Measurements from ENCODE around the gene RTL9.
"Not testable (repeated sequence)": the region's sequence is repeated elsewhere in the genome, so short reads cannot be mapped to it uniquely, and the experiment has no call there.

The RTL9 gene

GRCh38 chrX:110321670-110322069, 37.0 kb upstream of the RTL9 start:
- Histone ChIP-seq H3K4me1 (ENCODE audit: insufficient read depth, low read length) (no peaks in the 10 kb centered on the region), H2AFZ (ENCODE audit: low read depth, low read length) (no peak overlapping the region), H3K9me3 (ENCODE audit: low read length) (no peaks in the 10 kb centered on the region), H3K27me3 (ENCODE audit: insufficient read depth, low read length) (no peaks in the 10 kb centered on the region), H3K36me3 (ENCODE audit: insufficient read depth, low read length) (no peaks in the 10 kb centered on the region), H3K4me3 (ENCODE audit: low read length) (no peak overlapping the region)

- H3K4me3 ChIP-seq (ENCODE audit: low read length): no peak overlapping the region
- no peaks in the 10 kb centered on the region for H3K9me3 ChIP-seq (ENCODE audit: low read length)
- no peaks in the 10 kb centered on the region for H3K36me3 ChIP-seq (ENCODE audit: insufficient read depth, low read length)
- no peaks in the 10 kb centered on the region for H3K27me3 ChIP-seq (ENCODE audit: insufficient read depth, low read length)
- no peaks in the 10 kb centered on the region for H3K4me1 ChIP-seq (ENCODE audit: insufficient read depth, low read length)
- no peak overlapping the region for H2AFZ ChIP-seq (ENCODE audit: low read depth, low read length)
Observed at GRCh38 chrX:110322603-110323002, 36.0 kb upstream of the RTL9 start.

DNA sequence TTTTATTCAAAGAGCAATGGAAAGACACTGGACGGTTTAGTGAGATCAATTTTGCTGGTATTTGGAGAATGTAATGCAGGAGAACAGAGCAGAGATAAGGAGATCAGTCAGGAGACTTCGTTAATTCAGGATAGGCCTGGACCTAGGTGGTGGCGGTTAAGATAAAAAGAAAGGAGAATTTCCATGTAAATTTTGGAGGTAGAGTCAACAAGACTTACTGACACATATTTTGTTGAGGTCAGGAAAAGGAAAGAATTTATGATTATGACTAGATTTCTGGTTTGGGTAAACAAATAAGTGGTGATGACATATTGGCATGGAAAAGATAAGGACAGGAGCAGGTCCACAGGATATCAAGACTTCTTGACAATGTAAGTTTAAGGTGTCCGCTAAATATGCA, 31.9 kb upstream of the RTL9 start:
- Histone ChIP-seq H3K36me3 (ENCODE audit: insufficient read depth, low read length) (no peaks in the 10 kb centered on the region), H3K4me3 (ENCODE audit: low read length) (no peak overlapping the region), H3K9me3 (ENCODE audit: low read length) (no peaks in the 10 kb centered on the region), H3K27me3 (ENCODE audit: insufficient read depth, low read length) (no peaks in the 10 kb centered on the region), H3K4me1 (ENCODE audit: insufficient read depth, low read length) (no peaks in the 10 kb centered on the region), H2AFZ (ENCODE audit: low read depth, low read length) (no peak overlapping the region)

- Histone ChIP-seq H3K27me3 (ENCODE audit: insufficient read depth, low read length) (no peaks in the 10 kb centered on the region), H2AFZ (ENCODE audit: low read depth, low read length) (no peak overlapping the region), H3K4me1 (ENCODE audit: insufficient read depth, low read length) (no peaks in the 10 kb centered on the region), H3K9me3 (ENCODE audit: low read length) (no peaks in the 10 kb centered on the region), H3K36me3 (ENCODE audit: insufficient read depth, low read length) (no peaks in the 10 kb centered on the region), H3K4me3 (ENCODE audit: low read length) (no peak overlapping the region)
Observed at GRCh38 chrX:110327336-110327735, 31.3 kb upstream of the RTL9 start.

DNA sequence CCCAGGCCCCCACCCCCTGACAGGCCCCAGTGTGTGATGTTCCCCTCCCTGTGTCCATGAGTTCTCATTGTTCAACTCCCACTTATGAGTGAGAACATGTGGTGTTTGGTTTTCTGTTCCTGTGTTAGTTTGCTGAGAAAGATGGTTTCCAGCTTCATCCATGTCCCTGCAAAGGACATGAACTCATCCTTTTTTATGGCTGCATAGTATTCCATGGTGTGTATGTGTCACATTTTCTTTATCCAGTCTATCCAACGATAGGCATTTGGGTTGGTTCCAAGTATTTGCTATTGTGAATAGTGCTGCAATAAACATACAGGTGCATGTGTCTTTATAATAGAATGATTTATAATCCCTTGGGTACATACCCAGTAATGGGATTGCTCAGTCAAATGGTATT, 30.0 kb upstream of the RTL9 start:
- H3K9me3 ChIP-seq (ENCODE audit: low read length); H2AFZ ChIP-seq (ENCODE audit: low read depth, low read length); H3K4me1 ChIP-seq (ENCODE audit: insufficient read depth, low read length); H3K36me3 ChIP-seq (ENCODE audit: insufficient read depth, low read length); H3K4me3 ChIP-seq (ENCODE audit: low read length); H3K27me3 ChIP-seq (ENCODE audit: insufficient read depth, low read length): not testable (repeated sequence)

DNA sequence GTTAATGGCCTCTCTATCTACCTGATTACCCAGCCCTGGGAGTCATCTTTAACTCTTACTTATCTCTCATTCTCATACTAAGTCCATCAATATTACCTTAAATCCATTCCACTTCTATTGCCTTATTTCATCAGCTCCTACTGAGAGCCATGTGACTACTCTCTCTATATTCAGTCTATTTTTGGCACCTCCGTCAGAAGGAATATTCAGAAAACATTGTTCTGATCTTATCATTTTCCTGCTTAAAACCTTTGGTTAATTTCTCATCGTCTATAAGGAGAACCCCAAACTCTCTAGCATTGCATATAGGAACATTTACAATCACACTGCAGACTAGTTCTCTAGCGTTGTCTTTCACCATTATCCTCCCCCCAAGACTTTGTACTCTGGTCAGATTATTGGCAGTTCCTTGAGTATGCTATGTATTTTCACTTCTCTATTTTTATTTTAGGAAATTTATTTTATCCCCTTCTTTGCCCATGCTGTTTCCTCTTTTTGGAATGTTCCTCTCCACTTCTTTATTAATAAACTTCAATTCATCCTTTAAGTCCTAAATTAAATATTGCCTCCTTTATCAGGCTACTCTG, 27.1 kb upstream of the RTL9 start:
- no peaks in the 10 kb centered on the region for H3K27me3 ChIP-seq (ENCODE audit: insufficient read depth, low read length)
- H3K4me3 ChIP-seq (ENCODE audit: low read length): no peak overlapping the region
- H3K36me3 ChIP-seq (ENCODE audit: insufficient read depth, low read length): no peaks in the 10 kb centered on the region
- H3K9me3 ChIP-seq (ENCODE audit: low read length): no peaks in the 10 kb centered on the region
- no peak overlapping the region for H2AFZ ChIP-seq (ENCODE audit: low read depth, low read length)
- H3K4me1 ChIP-seq (ENCODE audit: insufficient read depth, low read length): no peaks in the 10 kb centered on the region

GRCh38 chrX:110333458-110333857, 25.2 kb upstream of the RTL9 start:
- H3K4me1 ChIP-seq (ENCODE audit: insufficient read depth, low read length); H3K4me3 ChIP-seq (ENCODE audit: low read length); H3K27me3 ChIP-seq (ENCODE audit: insufficient read depth, low read length); H3K36me3 ChIP-seq (ENCODE audit: insufficient read depth, low read length); H2AFZ ChIP-seq (ENCODE audit: low read depth, low read length); H3K9me3 ChIP-seq (ENCODE audit: low read length): not testable (repeated sequence)

DNA sequence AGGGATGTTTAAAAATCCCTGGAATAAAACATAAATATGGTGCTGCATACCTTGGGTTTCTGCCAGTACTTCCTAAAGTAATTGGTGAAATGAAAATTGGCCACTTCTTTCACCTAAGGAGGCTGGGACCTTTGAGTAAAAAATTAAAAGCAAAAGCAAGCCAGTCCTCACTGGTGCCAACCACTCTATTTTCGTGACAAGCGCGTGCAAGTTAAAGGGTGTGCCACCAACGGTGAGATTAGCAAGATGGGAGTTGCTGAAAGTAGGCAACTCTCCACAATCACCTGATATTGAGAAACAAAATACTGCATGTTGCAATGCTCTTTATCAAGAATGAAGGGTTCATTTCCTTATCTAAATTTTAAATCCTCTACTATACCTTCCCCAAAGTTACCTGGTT, 19.7 kb upstream of the RTL9 start:
- Histone ChIP-seq H3K27me3 (ENCODE audit: insufficient read depth, low read length) (no peaks in the 10 kb centered on the region), H3K4me3 (ENCODE audit: low read length) (no peak overlapping the region), H2AFZ (ENCODE audit: low read depth, low read length) (no peak overlapping the region), H3K4me1 (ENCODE audit: insufficient read depth, low read length) (no peaks in the 10 kb centered on the region), H3K9me3 (ENCODE audit: low read length) (no peaks in the 10 kb centered on the region), H3K36me3 (ENCODE audit: insufficient read depth, low read length) (no peaks in the 10 kb centered on the region)

GRCh38 chrX:110341189-110342035, 17.2 kb upstream of the RTL9 start:
- no peak overlapping the region for H3K4me3 ChIP-seq (ENCODE audit: low read length)
- no peaks in the 10 kb centered on the region for H3K9me3 ChIP-seq (ENCODE audit: low read length)
- H2AFZ ChIP-seq (ENCODE audit: low read depth, low read length): no peak overlapping the region
- no peaks in the 10 kb centered on the region for H3K4me1 ChIP-seq (ENCODE audit: insufficient read depth, low read length)
- H3K27me3 ChIP-seq (ENCODE audit: insufficient read depth, low read length): no peaks in the 10 kb centered on the region
- no peaks in the 10 kb centered on the region for H3K36me3 ChIP-seq (ENCODE audit: insufficient read depth, low read length)

- Histone ChIP-seq H3K4me1 (ENCODE audit: insufficient read depth, low read length) (no peaks in the 10 kb centered on the region), H3K9me3 (ENCODE audit: low read length) (no peaks in the 10 kb centered on the region), H2AFZ (ENCODE audit: low read depth, low read length) (no peak overlapping the region), H3K27me3 (ENCODE audit: insufficient read depth, low read length) (no peaks in the 10 kb centered on the region), H3K36me3 (ENCODE audit: insufficient read depth, low read length) (no peaks in the 10 kb centered on the region), H3K4me3 (ENCODE audit: low read length) (no peak overlapping the region)
Observed at GRCh38 chrX:110346681-110347080, 12.0 kb upstream of the RTL9 start.

DNA sequence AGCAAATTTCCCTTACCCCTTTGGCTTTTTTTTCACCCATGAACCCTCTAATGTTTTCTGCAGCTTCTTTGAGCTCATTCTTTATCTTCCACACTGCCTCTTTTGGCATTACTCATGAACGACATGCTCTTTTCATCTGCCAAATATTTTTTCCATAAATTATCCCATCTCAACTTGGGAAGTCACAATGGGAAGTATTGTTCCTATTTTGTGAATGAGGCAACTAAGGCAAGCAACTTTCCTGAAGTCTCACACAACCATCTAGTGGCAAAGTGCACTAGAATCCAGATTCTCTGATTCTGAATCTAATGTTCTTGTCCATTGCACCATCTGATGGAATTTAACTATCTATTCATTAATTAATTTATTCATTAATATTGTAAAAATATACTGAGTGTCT, 625 bp downstream of the RTL9 start:
- peaks cover 2% of the 10 kb centered on the region for H3K27me3 ChIP-seq (ENCODE audit: insufficient read depth, low read length)
- H3K36me3 ChIP-seq (ENCODE audit: insufficient read depth, low read length): no peaks in the 10 kb centered on the region
- no peaks in the 10 kb centered on the region for H3K9me3 ChIP-seq (ENCODE audit: low read length)
- no peak overlapping the region for H2AFZ ChIP-seq (ENCODE audit: low read depth, low read length)
- no peaks in the 10 kb centered on the region for H3K4me1 ChIP-seq (ENCODE audit: insufficient read depth, low read length)
- no peak overlapping the region for H3K4me3 ChIP-seq (ENCODE audit: low read length)

DNA sequence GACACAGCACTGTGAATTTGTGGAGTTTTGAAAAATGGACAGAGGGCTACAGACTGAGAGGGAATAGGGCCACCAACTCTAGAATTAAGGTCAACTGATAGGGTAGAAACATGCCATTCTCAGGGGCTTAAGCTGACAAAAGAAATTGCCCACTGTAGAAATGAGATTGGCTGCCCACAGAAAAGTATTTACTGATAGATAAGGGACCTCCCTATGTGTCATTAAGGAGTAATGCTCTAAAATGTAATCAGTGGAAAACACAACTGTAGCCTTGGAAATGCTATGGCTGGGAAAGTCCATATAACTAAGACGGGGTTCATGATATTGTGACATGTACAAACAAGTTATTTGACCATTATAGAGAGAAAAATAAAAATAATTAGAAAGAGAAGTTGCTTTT, 4.6 kb downstream of the RTL9 start:
- H3K27me3 ChIP-seq (ENCODE audit: insufficient read depth, low read length): peaks cover 2% of the 10 kb centered on the region

GRCh38 chrX:110373310-110373709, 14.7 kb downstream of the RTL9 start:
- Histone ChIP-seq H3K27me3 (ENCODE audit: insufficient read depth, low read length) (peaks cover 6% of the 10 kb centered on the region), H2AFZ (ENCODE audit: low read depth, low read length) (no peak overlapping the region)

More for the DNA sequence above, 4.6 kb downstream of the RTL9 start:
- Histone ChIP-seq H3K4me1 (ENCODE audit: insufficient read depth, low read length) (no peaks in the 10 kb centered on the region), H3K36me3 (ENCODE audit: insufficient read depth, low read length) (no peaks in the 10 kb centered on the region), H3K4me3 (ENCODE audit: low read length) (no peak overlapping the region), H3K9me3 (ENCODE audit: low read length) (no peaks in the 10 kb centered on the region), H2AFZ (ENCODE audit: low read depth, low read length) (no peak overlapping the region)

GRCh38 chrX:110374559-110374958, 15.9 kb downstream of the RTL9 start:
- Histone ChIP-seq H3K36me3 (ENCODE audit: insufficient read depth, low read length) (no peaks in the 10 kb centered on the region), H3K4me1 (ENCODE audit: insufficient read depth, low read length) (no peaks in the 10 kb centered on the region), H3K27me3 (ENCODE audit: insufficient read depth, low read length) (peaks cover 6% of the 10 kb centered on the region), H3K9me3 (ENCODE audit: low read length) (no peaks in the 10 kb centered on the region), H3K4me3 (ENCODE audit: low read length) (no peak overlapping the region), H2AFZ (ENCODE audit: low read depth, low read length) (no peak overlapping the region)

More at GRCh38 chrX:110373310-110373709, 14.7 kb downstream of the RTL9 start:
- no peaks in the 10 kb centered on the region for H3K4me1 ChIP-seq (ENCODE audit: insufficient read depth, low read length)
- H3K9me3 ChIP-seq (ENCODE audit: low read length): no peaks in the 10 kb centered on the region
- no peaks in the 10 kb centered on the region for H3K36me3 ChIP-seq (ENCODE audit: insufficient read depth, low read length)
- H3K4me3 ChIP-seq (ENCODE audit: low read length): no peak overlapping the region

All from neuron (in vitro differentiated cells).